HG02938 (cell line): Measurements from ENCODE around the gene OPTC.
"Not testable (repeated sequence)": the region's sequence is repeated elsewhere in the genome, so short reads cannot be mapped to it uniquely, and the experiment has no call there.

Source experiments
- ATAC-seq: cut with Tn5 transposase; IDR thresholded peaks from one replicate; pipeline ENCODE4 v1.9.1; 2021; ENCODE audit warnings: mild to moderate bottlenecking, moderate library complexity; ENCODE audit not compliant: unreplicated experiment

The OPTC gene

DNA sequence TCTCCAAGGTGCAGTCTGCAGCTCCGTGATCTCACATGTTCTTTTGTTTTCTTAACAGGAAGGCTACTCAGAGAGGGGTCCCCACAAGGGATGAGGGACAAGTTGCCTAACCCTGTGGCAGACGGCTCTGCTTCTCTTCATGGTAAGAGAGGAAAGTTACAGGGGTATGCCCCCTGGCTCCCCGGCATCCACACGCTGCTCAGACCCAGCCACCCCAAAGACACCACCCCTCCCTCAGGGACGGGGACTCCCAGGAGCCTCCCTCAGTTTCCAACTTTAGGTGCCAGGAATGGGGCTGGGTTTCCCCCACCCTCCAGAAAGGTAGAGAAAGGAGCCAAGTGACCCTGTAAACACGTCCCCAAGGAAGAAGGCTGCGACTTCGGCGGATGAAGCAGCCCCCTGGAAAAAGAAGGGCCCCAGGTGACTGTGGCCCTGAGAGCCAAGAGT, 19.7 kb downstream of the OPTC start:
- no peak for ATAC-seq

DNA sequence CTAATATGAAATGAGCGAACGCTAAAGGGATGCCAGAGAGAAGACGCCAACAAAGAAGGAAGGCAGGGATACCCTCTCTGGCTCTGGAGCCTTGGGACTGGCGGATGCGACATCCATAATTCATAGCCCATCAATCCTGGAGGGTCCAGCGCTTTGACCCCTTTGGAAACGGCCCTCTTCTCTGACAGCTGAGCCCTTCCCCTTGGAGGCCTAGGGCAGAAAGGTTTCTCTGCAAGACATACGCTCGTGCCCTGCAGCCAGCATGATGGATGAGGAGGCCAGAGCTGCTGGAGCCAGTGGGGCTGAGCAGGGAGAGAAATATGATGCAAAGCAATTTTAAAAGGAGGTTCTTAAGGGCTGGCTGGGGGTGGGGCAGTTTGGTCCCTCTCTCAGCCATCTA, 22.2 kb downstream of the OPTC start:
- ATAC-seq = no peak

DNA sequence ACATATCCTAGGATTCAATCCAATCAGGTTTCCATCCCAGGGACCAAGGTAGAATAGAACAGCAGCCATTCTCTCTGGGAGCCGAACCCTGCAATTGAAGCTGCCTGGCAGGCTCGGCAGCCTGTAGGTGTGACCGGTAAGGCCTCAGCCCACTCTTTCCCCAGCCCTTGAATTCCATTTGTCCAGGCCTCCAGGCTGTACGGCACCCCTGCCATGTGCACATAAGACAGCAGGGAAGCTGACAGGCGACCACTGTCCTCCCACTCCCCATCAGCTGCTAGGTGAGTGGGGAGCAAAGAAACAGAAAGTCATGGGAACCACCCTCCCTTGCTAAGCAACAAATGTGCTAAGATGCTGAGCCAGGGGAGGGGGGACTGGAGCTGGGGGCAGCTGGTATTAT, 23.0 kb downstream of the OPTC start:
- ATAC-seq = no peak

DNA sequence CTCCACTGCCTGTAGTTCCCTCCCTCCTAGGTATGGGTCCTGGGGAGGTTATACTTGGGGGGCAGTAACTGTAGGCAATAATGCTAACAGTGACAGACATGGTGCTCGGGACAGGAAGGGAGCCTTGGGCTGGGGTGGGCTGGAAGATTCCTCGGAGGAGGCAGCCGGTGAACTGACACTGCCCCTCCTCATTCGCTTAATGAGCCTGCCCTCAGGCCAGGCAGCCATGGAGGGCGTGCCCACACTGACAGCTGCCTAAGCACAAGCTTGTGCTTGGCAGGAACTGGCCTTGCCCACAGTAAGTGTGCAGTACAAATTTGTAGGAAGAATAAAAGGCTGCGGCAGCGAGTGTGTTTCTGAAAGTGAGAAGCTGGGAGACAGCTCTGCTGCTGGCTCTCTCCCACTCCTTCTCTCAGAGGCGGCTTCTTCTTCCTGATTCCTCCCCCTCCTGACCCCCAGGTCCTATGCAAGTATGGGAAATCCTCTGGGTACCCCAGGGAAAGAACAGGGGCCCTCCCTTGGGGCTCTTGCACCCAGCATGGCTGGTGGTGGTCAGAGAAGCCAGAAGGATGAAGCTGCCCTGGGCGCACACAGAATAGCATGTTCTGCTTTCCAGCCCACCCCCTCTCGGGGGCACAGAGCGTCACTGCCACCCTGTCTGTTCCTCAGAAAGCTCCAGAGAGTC, 23.6 kb downstream of the OPTC start:
- no peak for ATAC-seq

DNA sequence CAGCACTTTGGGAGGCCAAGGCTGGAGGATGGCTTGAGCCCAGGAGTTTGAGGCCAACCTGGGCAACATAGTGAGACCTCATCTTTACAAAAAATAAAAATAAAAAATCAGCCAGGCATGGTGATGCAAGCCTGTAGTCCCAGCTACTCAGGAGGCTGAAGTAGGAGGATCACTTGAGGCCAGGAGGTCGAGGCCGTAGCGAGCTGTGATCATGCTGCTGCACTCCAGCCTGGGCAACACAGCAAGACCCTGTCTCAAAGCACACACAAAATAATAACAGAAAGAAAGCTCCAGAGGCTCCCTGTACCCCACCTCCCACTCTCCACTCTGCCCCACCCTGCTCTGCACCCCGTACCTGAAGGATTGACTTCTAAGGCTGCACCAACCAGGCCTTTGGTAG, 24.2 kb downstream of the OPTC start:
- ATAC-seq = not testable (repeated sequence)

DNA sequence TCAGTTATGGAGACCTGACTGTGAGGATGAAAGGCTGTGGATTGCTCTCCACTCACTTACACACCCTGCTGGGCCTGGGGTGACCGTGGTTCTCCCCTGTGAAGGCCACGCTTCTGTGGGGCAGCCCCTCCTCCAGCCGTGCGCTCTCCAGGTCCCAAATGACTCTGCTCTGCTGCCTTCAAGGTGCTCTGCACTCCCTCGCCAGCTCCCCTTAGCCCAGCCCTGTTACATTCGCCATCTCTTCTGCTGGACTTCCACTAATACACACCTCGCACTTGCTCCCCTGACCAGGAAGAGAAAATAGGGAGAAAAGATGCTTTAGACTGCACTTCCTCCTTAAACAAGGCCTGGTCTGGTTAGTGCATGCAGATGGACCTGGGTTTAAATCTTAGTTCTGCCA, 24.6 kb downstream of the OPTC start:
- ATAC-seq = no peak

DNA sequence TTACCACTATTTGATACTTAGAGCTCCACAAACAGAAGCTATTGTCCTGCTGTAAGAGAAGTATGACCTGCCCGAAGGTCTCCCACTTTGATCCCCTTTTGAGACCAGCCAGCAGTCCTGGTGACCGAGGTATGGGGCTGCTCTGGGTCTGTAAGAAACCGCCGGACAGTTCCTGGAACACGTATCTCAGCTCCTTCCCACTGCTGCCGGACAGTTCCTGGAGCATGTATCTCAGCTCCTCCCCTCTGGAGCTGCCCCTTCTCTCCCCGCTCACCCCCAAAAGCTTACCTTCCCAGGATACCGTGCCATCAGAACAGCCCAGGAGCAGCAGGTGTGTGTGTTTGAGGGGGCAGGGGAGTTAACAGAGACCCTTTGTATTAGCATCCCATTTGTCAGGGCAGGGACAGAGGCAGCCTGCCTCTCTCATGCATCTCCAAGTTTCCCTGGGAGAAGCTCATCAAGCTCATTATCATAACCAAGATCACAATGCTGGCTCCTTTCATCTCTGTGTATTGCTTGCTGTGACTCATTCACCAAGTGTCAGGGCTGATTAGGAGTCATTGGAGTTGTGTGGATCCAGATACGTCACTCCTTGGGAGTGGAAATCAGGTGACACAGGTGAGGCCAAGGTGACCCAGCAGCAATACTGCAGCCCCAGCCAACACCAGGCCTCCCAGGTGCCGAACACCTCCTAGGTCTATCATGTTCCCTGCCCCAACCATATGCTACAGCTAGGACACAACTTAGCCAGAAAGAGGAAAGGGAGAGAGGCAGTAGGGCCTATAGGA, 25.3 kb downstream of the OPTC start:
- ATAC-seq = no peak

DNA sequence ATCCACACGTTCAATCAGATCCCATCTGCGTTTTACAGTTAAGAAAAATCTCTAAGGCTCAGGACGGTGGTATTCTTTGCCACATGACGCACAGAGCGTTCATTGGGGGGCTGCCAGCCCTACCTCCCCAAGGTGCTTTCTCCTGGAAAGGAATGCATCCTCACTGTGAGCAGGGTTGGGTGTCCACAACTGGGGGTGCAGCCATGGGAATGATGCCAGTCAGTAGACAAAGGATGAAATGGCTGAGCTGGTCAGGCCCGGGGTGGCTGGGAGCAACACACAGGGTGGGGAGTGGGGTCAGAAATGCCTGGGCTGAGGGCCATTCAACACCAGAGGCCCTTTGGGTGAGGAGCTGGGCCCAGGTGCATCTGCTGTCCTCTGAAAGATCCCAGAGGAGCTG, 25.9 kb downstream of the OPTC start:
- ATAC-seq = no peak

DNA sequence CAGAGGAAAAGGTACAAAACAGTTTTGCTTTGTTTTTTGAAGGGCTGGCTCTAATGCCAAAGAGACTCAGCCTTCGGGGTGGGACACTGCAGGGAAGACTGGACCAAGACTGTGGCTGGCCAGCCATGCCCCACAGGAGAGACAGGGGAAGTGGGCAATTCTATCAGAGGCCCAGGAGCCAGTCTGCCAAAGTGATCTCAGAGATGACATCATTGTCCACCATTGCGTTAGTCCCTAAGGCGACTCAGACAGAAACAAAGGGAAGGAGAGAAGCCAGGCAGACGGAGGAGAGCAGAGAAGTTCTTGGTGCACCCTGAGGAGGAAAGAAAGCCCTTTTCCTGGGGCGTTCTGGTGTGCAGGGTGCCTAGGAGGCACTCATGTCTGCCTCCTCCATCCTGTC, 26.4 kb downstream of the OPTC start:
- ATAC-seq = no peak

DNA sequence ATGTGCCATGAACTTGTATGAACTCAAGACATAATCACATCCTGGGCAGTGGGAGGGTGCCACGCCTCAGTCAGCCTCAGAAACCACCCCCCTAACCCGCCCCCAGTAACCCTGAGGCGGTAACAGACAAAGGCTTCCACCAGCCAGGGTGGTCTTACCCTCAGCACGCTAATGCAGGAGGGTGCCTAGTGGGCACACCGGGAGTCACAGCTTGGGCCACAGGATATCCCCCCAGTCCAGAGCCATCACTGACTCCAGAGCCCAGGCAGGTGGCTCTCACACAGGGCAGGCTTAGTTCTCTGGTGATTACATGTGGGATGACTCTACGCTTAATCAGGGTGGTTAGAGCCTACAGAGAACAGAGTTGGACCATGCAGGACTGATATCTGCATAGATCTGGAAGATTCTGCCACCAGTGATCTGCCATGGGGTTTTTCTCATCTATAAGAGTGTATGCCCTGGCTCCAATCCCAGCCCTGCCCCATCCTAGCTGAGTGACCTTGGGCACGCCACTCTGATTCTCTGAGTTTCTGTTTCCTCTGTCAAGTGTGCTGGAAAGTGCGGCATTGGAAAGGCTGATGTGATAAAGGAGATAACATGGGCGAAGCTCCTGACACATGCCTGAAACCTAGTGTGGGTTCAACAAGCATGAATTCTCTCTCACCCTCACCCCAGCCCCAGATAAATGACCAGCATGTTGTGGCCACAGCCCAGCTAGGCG, 27.3 kb downstream of the OPTC start:
- no peak for ATAC-seq

DNA sequence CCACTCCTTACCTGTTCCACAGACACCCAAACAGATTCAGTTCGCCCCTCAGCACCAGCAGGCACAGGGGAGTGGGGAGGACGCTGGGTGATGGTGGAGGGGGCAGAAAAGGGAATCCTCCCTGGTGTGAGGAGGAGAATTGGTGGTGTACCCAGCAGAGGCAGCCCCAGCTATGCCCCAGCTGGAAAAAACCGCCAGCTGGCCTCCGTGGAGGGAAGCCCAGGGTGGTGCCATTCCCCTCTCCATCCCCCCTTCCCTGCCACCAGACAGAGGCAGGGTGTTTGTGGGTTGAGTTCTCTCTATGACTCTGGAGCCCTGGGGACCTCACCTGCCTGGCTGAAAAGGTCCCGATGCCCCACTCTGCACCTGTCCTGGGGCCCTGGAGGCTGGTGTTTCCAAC, 27.9 kb downstream of the OPTC start:
- ATAC-seq = no peak

DNA sequence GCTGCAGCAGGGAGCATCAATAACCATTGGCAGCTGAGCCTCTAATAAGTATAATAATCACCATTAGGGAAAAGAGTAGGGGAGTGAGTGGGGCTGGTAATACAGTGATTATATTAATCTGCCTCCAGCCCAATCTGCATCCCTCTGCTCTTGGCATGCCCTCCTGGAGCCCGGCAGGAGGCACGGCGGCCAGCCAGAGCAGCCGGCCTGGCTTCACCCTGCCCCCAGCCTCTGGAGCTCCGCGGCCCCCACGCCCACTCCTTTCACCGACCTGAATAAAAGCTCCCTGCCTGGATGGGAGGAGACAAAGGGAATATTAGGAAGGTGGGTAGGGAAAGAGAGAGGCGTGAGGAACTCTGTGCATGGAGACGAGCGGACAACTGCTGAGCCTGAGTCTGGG, 28.3 kb downstream of the OPTC start:
- ATAC-seq = no peak

DNA sequence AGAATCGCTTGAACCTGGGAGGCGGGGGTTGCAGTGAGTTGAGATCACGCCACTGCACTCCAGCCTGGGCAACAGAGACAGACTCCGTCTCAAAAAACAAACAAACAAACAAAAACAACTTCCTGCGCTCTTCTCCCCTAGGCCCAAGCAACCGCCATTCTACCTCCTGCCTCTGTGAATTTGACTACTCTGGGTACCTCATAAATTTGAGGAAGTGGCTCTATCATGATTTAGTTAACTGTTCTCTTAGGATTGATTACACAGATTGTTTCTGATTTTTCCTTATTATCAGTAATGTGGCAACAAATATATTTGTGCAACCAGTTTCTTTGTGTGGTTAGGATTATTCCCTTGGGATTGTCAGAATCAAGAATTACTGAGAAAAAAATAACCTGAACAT, 29.7 kb downstream of the OPTC start:
- ATAC-seq = no peak

DNA sequence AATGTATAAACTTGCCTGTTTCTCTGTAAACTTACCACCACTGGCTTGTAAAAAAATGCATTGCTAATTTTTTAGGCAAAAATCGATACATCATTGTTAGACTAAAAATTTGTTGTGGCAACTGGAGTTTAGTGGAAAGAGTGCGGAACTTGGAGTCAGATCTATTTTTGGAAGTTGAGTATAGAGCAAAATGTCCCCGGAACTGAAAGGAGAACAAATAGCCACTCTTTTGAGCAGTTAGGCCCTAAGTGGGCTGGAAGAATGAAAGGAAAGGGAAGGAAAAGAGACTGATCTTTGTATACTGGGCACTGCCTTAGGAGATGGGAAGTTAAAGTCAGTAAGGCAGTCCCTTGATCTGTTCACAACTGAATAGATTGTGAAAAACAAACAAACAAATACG, 30.2 kb downstream of the OPTC start:
- no peak for ATAC-seq

DNA sequence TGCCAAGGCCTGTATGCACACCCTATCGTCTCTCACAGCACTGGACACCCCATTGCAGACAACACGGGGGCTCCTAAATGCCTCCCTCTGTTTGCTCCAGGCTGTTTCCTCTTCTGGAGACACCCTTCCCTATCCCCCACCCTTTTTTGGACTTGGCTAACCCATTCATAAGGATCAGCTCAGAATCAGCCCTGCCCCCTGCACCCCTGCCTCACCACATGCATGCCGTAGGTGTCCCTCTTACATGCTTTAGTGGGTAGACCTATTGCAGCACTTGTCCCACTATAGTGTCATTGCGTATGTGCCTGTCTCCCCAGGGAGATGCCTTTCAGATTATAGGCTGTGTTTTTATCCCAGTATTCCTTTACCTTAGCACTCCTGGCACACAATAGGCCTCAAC, 30.9 kb downstream of the OPTC start:
- no peak for ATAC-seq

DNA sequence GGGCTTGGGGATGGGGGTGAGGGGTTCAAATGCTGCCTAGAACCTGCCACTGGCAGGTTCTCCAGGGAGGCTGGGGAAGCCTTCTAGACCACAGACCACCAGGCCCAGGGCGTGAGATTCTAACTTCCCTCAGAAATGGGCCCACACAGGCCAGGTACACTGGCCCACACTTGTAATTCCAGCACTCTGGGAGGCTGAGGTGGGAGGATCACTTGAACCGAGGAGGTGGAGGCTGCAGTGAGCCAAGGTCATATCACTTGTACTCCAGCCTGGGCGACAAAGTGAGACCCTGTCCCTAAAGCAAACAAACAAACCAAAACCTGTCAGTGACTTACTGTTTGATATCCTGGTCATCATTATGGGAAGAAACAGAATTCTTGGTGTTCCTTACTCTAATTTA, 31.7 kb downstream of the OPTC start:
- no peak for ATAC-seq

DNA sequence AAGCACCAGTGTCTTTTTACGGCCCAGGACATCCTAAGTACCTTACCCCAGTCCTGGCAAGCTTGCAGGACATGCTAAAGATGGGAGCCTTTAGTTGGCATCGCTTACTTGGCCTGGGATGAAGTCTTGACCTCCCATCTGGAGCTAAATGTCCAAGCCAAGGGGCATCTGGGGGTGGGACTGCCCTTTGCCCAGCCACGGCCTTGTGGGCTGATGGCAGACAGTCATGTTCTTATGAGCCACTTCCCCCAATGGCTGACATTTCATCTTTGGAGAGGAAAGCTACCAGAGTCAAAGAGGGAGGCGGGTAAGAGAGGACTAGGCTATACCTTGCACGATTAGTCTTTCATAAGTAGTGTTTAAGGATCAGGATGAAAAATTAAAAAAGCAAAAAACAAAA, 32.2 kb downstream of the OPTC start:
- ATAC-seq = no peak

DNA sequence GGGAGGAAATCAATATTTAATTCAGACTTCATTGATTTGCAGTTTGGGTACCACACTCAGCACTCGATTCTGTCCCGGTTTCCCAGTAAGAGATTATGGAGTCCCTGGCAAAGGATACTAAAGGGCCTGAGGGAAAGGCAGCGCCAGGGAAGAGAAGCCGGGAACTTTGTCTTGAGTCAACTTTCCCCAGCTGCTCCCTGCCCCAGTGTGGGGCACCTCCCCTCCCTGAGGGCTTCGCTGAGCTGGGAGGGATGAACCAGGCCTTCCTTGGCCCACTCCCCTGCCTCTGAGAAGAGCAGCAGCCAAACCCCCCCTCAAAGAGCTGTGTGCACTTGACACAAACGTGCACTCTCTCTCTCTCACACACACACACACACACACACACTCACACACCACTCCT, 32.6 kb downstream of the OPTC start:
- ATAC-seq = no peak

DNA sequence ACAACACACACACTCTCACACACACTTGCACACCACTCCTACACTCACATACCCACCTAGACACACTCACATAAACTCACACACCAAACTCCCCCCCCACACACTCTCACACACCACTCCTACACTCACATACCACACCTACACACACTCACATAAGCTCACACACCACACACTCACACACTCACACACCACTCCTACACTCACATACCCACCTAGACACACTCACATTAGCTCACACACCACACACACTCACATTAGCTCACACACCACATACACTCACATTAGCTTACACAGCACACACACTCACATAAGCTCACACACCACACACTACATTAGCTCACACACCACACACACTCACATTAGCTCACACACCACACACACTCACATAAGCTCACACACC, 33.1 kb downstream of the OPTC start:
- ATAC-seq = no peak

DNA sequence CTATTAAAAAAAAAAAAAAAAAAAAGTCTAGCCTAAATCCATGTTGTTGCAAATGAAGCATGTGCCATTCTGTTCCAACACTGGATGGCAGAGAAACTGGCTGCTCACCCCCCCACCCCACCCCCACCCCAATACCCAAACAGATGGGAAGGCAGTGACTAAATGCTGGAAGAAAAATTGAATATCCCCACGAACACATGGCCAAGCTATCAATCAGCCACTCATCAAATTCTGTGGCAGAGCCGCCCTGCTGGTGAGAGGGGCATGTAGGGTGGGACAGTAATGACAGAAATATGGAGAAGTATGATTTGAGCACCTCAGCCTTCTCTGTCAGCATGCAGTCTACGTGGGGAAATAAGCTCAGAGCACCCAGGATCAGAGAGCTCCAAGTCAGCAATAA, 34.1 kb downstream of the OPTC start:
- no peak for ATAC-seq

DNA sequence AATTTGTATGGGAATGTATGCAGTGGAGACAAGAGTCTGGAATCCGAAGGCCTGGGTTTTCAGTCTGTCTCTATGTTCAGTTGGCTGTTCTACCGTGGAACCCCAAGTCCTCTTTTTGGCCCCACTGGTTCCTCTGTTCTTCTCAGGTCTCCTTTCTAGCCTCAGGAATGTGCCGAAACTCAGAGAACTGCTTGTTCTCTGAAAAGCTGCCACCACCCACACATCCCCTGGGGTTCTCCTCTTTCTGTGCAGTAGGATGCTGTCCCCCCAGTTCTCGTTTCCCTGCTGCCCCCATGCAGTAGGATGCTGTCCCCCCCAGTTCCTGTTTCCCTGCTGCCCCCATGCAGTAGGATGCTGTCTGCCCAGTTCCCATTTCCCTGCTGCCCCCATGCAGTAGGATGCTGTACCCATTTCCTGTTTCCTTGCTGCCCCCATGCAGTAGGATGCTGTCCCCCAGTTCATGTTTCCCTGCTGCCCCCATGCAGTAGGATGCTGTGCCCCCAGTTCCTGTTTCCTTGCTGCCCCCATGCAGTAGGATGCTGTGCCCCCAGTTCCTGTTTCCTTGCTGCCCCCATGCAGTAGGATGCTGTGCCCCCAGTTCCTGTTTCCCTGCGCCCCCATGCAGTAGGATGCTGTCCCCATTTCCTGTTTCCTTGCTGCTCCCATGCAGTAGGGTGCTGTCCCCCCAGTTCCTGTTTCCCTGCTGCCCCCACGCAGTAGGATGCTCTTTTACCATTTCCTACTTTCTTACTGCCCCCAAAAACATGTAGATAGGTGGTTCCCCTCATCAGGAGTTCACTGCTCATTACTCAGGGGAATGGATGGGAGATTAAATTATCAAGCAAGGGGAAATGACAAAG, 35.3 kb downstream of the OPTC start:
- ATAC-seq = no peak
